ENCODE data around the gene GNAQ.

The GNAQ gene

GRCh38 chr9:77877976-77878375 lies 153.6 kb downstream of the GNAQ start:
- Histone ChIP-seq H3K27ac (no peak overlapping the region), H3K9ac (no peak overlapping the region), H3K36me3 (ENCODE audit: control insufficient read depth, insufficient read depth, low read length) (no peaks in the 10 kb centered on the region), H2AFZ (no peak overlapping the region), H3K27me3 (ENCODE audit: control insufficient read depth, insufficient read depth, low read length) (no peaks in the 10 kb centered on the region), H3K79me2 (peaks cover 6% of the 10 kb centered on the region), H3K4me2 (ENCODE audit: low read length) (no peak overlapping the region), H3K4me3 (ENCODE audit: low read depth, low read length) (no peak overlapping the region), H3K4me1 (no peaks in the 10 kb centered on the region), H3K9me3 (ENCODE audit: control insufficient read depth, low read length) (no peaks in the 10 kb centered on the region)
- TF ChIP-seq CTCF (IDR thresholded peaks at IDR 0.05), result no peak

- Histone ChIP-seq H3K27ac (no peak overlapping the region), H3K4me3 (ENCODE audit: low read depth, low read length) (no peak overlapping the region), H3K4me2 (ENCODE audit: low read length) (no peak overlapping the region), H3K4me1 (no peaks in the 10 kb centered on the region), H3K9ac (no peak overlapping the region), H2AFZ (no peak overlapping the region), H3K27me3 (ENCODE audit: control insufficient read depth, insufficient read depth, low read length) (no peaks in the 10 kb centered on the region), H3K36me3 (ENCODE audit: control insufficient read depth, insufficient read depth, low read length) (no peaks in the 10 kb centered on the region), H3K79me2 (peaks cover 6% of the 10 kb centered on the region), H3K9me3 (ENCODE audit: control insufficient read depth, low read length) (no peaks in the 10 kb centered on the region)
- TF ChIP-seq CTCF (IDR thresholded peaks at IDR 0.05), result no peak
Observed at GRCh38 chr9:77876590-77876989, 155.0 kb downstream of the GNAQ start.

- no peak overlapping the region for H3K4me2 ChIP-seq (ENCODE audit: low read length)
- no peak for TF ChIP-seq CTCF (IDR thresholded peaks at IDR 0.05)
- H3K9me3 ChIP-seq (ENCODE audit: control insufficient read depth, low read length), result no peaks in the 10 kb centered on the region
- H3K9ac ChIP-seq, result no peak overlapping the region
- no peak overlapping the region for H2AFZ ChIP-seq
- H3K36me3 ChIP-seq (ENCODE audit: control insufficient read depth, insufficient read depth, low read length), result no peaks in the 10 kb centered on the region
- H3K79me2 ChIP-seq, result peaks cover 6% of the 10 kb centered on the region
- no peaks in the 10 kb centered on the region for H3K27me3 ChIP-seq (ENCODE audit: control insufficient read depth, insufficient read depth, low read length)
- no peak overlapping the region for H3K4me3 ChIP-seq (ENCODE audit: low read depth, low read length)
- H3K4me1 ChIP-seq, result no peaks in the 10 kb centered on the region
- no peak overlapping the region for H3K27ac ChIP-seq
Observed at GRCh38 chr9:77876091-77876490, 155.5 kb downstream of the GNAQ start.

- Histone ChIP-seq H3K4me1 (no peaks in the 10 kb centered on the region), H3K27me3 (ENCODE audit: control insufficient read depth, insufficient read depth, low read length) (no peaks in the 10 kb centered on the region), H3K79me2 (peaks cover 5% of the 10 kb centered on the region), H2AFZ (no peak overlapping the region), H3K36me3 (ENCODE audit: control insufficient read depth, insufficient read depth, low read length) (no peaks in the 10 kb centered on the region), H3K4me3 (ENCODE audit: low read depth, low read length) (no peak overlapping the region), H3K4me2 (ENCODE audit: low read length) (no peak overlapping the region), H3K9ac (no peak overlapping the region), H3K9me3 (ENCODE audit: control insufficient read depth, low read length) (no peaks in the 10 kb centered on the region), H3K27ac (no peak overlapping the region)
- TF ChIP-seq CTCF (IDR thresholded peaks at IDR 0.05), result no peak
Observed at GRCh38 chr9:77872863-77873262, 158.7 kb downstream of the GNAQ start.

GRCh38 chr9:77872177-77872576 lies 159.4 kb downstream of the GNAQ start:
- H3K4me1 ChIP-seq, result no peaks in the 10 kb centered on the region
- no peak overlapping the region for H3K4me2 ChIP-seq (ENCODE audit: low read length)
- no peaks in the 10 kb centered on the region for H3K9me3 ChIP-seq (ENCODE audit: control insufficient read depth, low read length)
- peaks cover 2% of the 10 kb centered on the region for H3K79me2 ChIP-seq
- no peak for TF ChIP-seq CTCF (IDR thresholded peaks at IDR 0.05)
- H3K27ac ChIP-seq, result no peak overlapping the region
- H3K4me3 ChIP-seq (ENCODE audit: low read depth, low read length), result no peak overlapping the region
- H3K9ac ChIP-seq, result no peak overlapping the region
- H3K27me3 ChIP-seq (ENCODE audit: control insufficient read depth, insufficient read depth, low read length), result no peaks in the 10 kb centered on the region
- no peaks in the 10 kb centered on the region for H3K36me3 ChIP-seq (ENCODE audit: control insufficient read depth, insufficient read depth, low read length)
- no peak overlapping the region for H2AFZ ChIP-seq
